Hepatocyte (in vitro differentiated cells): Measurements from ENCODE around the gene CRELD2. TPM values are rescaled to one million over a fixed set of nuclear protein-coding genes. Genes with fewer than 3 reads are reported as not detected.
A peak's percentile ranks its signal among the peaks of the same experiment; 100 is the strongest.

Experiments used
- DNase-seq: peaks from one replicate; pipeline ENCODE4 v3.0.0-alpha.2; 2016; ENCODE audit warnings: low spot score
- H2AFZ ChIP-seq: fragments of 200-600 bp; sonication (generic); 2 replicates; pipeline ENCODE4 v1.6.0; 2016; ENCODE audit warnings: antibody characterized with exemption, mild to moderate bottlenecking
- H3K27ac ChIP-seq: fragments of 200-600 bp; sonication (generic); 2 replicates; pipeline ENCODE4 v1.5.1; 2016; ENCODE audit warnings: mild to moderate bottlenecking
- H3K27me3 ChIP-seq: fragments of 200-600 bp; sonication (generic); 2 replicates; pipeline ENCODE4 v1.6.1; 2016
- H3K36me3 ChIP-seq: fragments of 200-600 bp; sonication (generic); replicated peaks from 2 replicates; pipeline ENCODE4 v1.5.1; 2016; ENCODE audit warnings: low read depth; ENCODE audit not compliant: insufficient read depth
- H3K4me1 ChIP-seq: fragments of 200-600 bp; sonication (generic); 2 replicates; pipeline ENCODE4 v1.5.1; 2016; ENCODE audit warnings: mild to moderate bottlenecking, moderate library complexity; ENCODE audit not compliant: insufficient read depth
- H3K4me2 ChIP-seq: fragments of 200-600 bp; sonication (generic); 2 replicates; pipeline ENCODE4 v1.6.0; 2016
- H3K4me3 ChIP-seq: fragments of 200-600 bp; sonication (generic); 2 replicates; pipeline ENCODE4 v1.5.1; 2016; ENCODE audit warnings: mild to moderate bottlenecking
- H3K79me2 ChIP-seq: fragments of 200-600 bp; sonication (generic); 2 replicates; pipeline ENCODE4 v1.6.0; 2017; ENCODE audit warnings: mild to moderate bottlenecking
- H3K9me2 ChIP-seq: fragments of 200-600 bp; sonication (generic); replicated peaks from 2 replicates; pipeline ENCODE4 v1.6.0; 2017; ENCODE audit warnings: mild to moderate bottlenecking; ENCODE audit not compliant: insufficient read depth
- H3K9me3 ChIP-seq: fragments of 200-600 bp; sonication (generic); 2 replicates; pipeline ENCODE4 v1.5.1; 2016; ENCODE audit warnings: low read depth, mild to moderate bottlenecking
- H4K20me1 ChIP-seq: fragments of 200-600 bp; sonication (generic); 2 replicates; pipeline ENCODE4 v1.6.0; 2016; ENCODE audit warnings: mild to moderate bottlenecking; ENCODE audit not compliant: insufficient read depth, poor library complexity, severe bottlenecking
- CTCF ChIP-seq: fragments of 200-600 bp; sonication (generic); IDR thresholded peaks from 2 replicates; pipeline ENCODE4 v1.5.1; 2016; ENCODE audit warnings: antibody characterized with exemption, mild to moderate bottlenecking; ENCODE audit not compliant: poor library complexity
- EZH2 ChIP-seq: fragments of 200-600 bp; sonication (generic); IDR thresholded peaks from 2 replicates; pipeline ENCODE4 v1.6.1; 2016; ENCODE audit warnings: antibody characterized with exemption, mild to moderate bottlenecking, borderline replicate concordance
- EZH2phosphoT487 ChIP-seq: fragments of 200-600 bp; sonication (generic); IDR thresholded peaks from one replicate; pipeline ENCODE4 v1.6.1; 2018; ENCODE audit warnings: antibody characterized with exemption, mild to moderate bottlenecking, low read depth, moderate library complexity; ENCODE audit not compliant: unreplicated experiment, severe bottlenecking
- WGBS: methylation state at CpG from one replicate; pipeline ENCODE4 v1.1.6; 2016; ENCODE audit warnings: low lambda C conversion rate; ENCODE audit errors: missing lambda C conversion rate; 5-methylcytosine and 5-hydroxymethylcytosine counted together
- polyA plus RNA-seq: library from polyadenylated mRNA; unstranded; fragments of >200 nt; fragmentation: Nextera tagmentation; extraction: Ambion mirVana; gene quantifications from 2 replicates; pipeline ENCODE4 v1.2.1, GENCODE V29; 2016
- total RNA-seq: library from RNA; depleted of rRNA; stranded (reverse); fragments of >200 nt; gene quantifications from 2 replicates; pipeline ENCODE4 v1.2.3, GENCODE V29; 2014

CRELD2 gene
- total and polyA plus RNA-seq, 2 experiments from 2014 or later = 79.7 to 129 TPM

- Histone ChIP-seq H3K4me3 (no peak overlapping the region), H3K9me2 (no peaks in the 10 kb centered on the region), H3K27ac (peak overlapping the region; percentile 100), H3K9me3 (no peaks in the 10 kb centered on the region), H2AFZ (no peak overlapping the region), H3K27me3 (no peaks in the 10 kb centered on the region), H3K4me2 (peak overlapping the region; percentile 65), H3K4me1 (peaks cover 53% of the 10 kb centered on the region), H4K20me1 (no peaks in the 10 kb centered on the region), H3K36me3 (no peaks in the 10 kb centered on the region), H3K79me2 (no peaks in the 10 kb centered on the region)
- no peak for DNase-seq
- WGBS = 77% methylated on average over 6 of the region's 6 CpGs
- TF ChIP-seq EZH2phosphoT487 = no peak
- TF ChIP-seq EZH2 = no peak
- TF ChIP-seq CTCF = no peak
These were observed 28.8 kb downstream of the CRELD2 start for GRCh38 chr22:49947296-49947622.

GRCh38 chr22:49948116-49948957, 29.9 kb downstream of the CRELD2 start:
- Histone ChIP-seq H3K9me2 (no peaks in the 10 kb centered on the region), H3K36me3 (no peaks in the 10 kb centered on the region), H3K4me2 (peak overlapping the region; percentile 65), H3K27ac (peak overlapping the region; percentile 100), H3K4me1 (peaks cover 64% of the 10 kb centered on the region), H3K79me2 (no peaks in the 10 kb centered on the region), H3K4me3 (no peak overlapping the region), H3K9me3 (no peaks in the 10 kb centered on the region), H2AFZ (no peak overlapping the region), H3K27me3 (no peaks in the 10 kb centered on the region), H4K20me1 (no peaks in the 10 kb centered on the region)
- TF ChIP-seq EZH2phosphoT487 (no peak), EZH2 (no peak), CTCF (no peak)
- DNase-seq = no peak
- WGBS = 78% methylated on average over 23 of the region's 23 CpGs

- Histone ChIP-seq H2AFZ (no peak overlapping the region), H3K36me3 (no peaks in the 10 kb centered on the region), H3K4me2 (peak overlapping the region; percentile 65), H3K4me1 (peaks cover 64% of the 10 kb centered on the region), H3K9me3 (no peaks in the 10 kb centered on the region), H3K27me3 (no peaks in the 10 kb centered on the region), H3K4me3 (no peak overlapping the region), H3K79me2 (no peaks in the 10 kb centered on the region), H3K9me2 (no peaks in the 10 kb centered on the region), H3K27ac (peak overlapping the region; percentile 100), H4K20me1 (no peaks in the 10 kb centered on the region)
- TF ChIP-seq EZH2phosphoT487 (no peak), EZH2 (no peak), CTCF (no peak)
- DNase-seq = peak; percentile 84
- 82% methylated on average over 28 of the region's 42 CpGs for WGBS
These were observed 30.8 kb downstream of the CRELD2 start for GRCh38 chr22:49948958-49949913.
